Neuronal stem cell (in vitro differentiated cells): Measurements from ENCODE around the gene RASA3.
A peak's percentile ranks its signal among the peaks of the same experiment; 100 is the strongest.

Source experiments
- DNase-seq: peaks from one replicate; pipeline ENCODE4 v3.0.0-alpha.2; 2013; ENCODE audit warnings: low spot score
- H2AFZ ChIP-seq: one replicate; pipeline ENCODE4 v1.6.1; 2013; ENCODE audit warnings: mild to moderate bottlenecking, low read length, inconsistent platforms
- H2AK5ac ChIP-seq: 2 replicates; pipeline ENCODE4 v1.6.1; 2013; ENCODE audit warnings: low read depth, mild to moderate bottlenecking, inconsistent platforms, low read length, moderate library complexity, mixed read lengths
- H2BK120ac ChIP-seq: 2 replicates; pipeline ENCODE4 v1.6.1; 2013; ENCODE audit warnings: low read depth, mild to moderate bottlenecking, inconsistent platforms, low read length, moderate library complexity, mixed read lengths
- H2BK12ac ChIP-seq: one replicate; pipeline ENCODE4 v1.6.1; 2013; ENCODE audit warnings: low read length, inconsistent platforms
- H2BK15ac ChIP-seq: 2 replicates; pipeline ENCODE4 v1.6.1; 2013; ENCODE audit warnings: mild to moderate bottlenecking, low read length, inconsistent platforms, mixed read lengths
- H2BK5ac ChIP-seq: one replicate; pipeline ENCODE4 v1.6.1; 2013; ENCODE audit warnings: inconsistent platforms, mild to moderate bottlenecking, low read length, moderate library complexity
- H3K14ac ChIP-seq: one replicate; pipeline ENCODE4 v1.6.1; 2013; ENCODE audit warnings: low read length, inconsistent platforms
- H3K18ac ChIP-seq: 2 replicates; pipeline ENCODE4 v1.6.1; 2013; ENCODE audit warnings: low read length, inconsistent platforms
- H3K23ac ChIP-seq: 2 replicates; pipeline ENCODE4 v1.6.1; 2013; ENCODE audit warnings: low read depth, mild to moderate bottlenecking, mixed read lengths, low read length, inconsistent platforms; ENCODE audit not compliant: poor library complexity
- H3K27ac ChIP-seq: replicated peaks from 3 replicates; pipeline ENCODE4 v1.5.1; 2013; ENCODE audit warnings: low read length, inconsistent platforms
- H3K27me3 ChIP-seq, 3 experiments: 2 replicates each; pipeline ENCODE4 v1.6.1; 2013; ENCODE audit warnings: low read length in 3 of 3, mild to moderate bottlenecking in 2 of 3, inconsistent platforms in 1 of 3, low read depth in 1 of 3, mixed read lengths in 1 of 3, moderate library complexity in 1 of 3; ENCODE audit not compliant: control insufficient read depth in 3 of 3, insufficient read depth in 3 of 3
- H3K36me3 ChIP-seq, 2 donors: replicated peaks in 1 of 2; 2 replicates each; pipeline ENCODE4 v1.6.1; 2013; ENCODE audit warnings: low read length in 2 of 2; ENCODE audit not compliant: control insufficient read depth in 2 of 2, insufficient read depth in 2 of 2
- H3K4ac ChIP-seq: 2 replicates; pipeline ENCODE4 v1.6.1; 2013; ENCODE audit warnings: inconsistent platforms, mild to moderate bottlenecking, low read length, moderate library complexity
- H3K4me1 ChIP-seq, 2 donors: 1 replicate in 1 of 2; 2 replicates in 1 of 2; pipeline ENCODE4 v1.6.1; 2013; ENCODE audit warnings: low read length in 2 of 2, low read depth in 1 of 2; ENCODE audit not compliant: control insufficient read depth in 2 of 2, insufficient read depth in 1 of 2
- H3K4me2 ChIP-seq: one replicate; pipeline ENCODE4 v1.6.1; 2013; ENCODE audit warnings: mild to moderate bottlenecking, low read length, inconsistent platforms; ENCODE audit not compliant: insufficient read depth, poor library complexity, severe bottlenecking
- H3K4me3 ChIP-seq, 2 donors: 2 replicates each; pipeline ENCODE4 v1.5.1; 2013; ENCODE audit warnings: low read length in 2 of 2, mild to moderate bottlenecking in 2 of 2, inconsistent platforms in 1 of 2, moderate library complexity in 1 of 2
- H3K79me1 ChIP-seq: one replicate; pipeline ENCODE4 v1.6.1; 2013; ENCODE audit warnings: low read depth, mild to moderate bottlenecking, inconsistent platforms, low read length, moderate library complexity
- H3K9ac ChIP-seq: one replicate; pipeline ENCODE4 v1.6.1; 2013; ENCODE audit warnings: mild to moderate bottlenecking, low read depth, low read length, inconsistent platforms; ENCODE audit not compliant: poor library complexity
- H3K9me3 ChIP-seq, 2 donors: replicated peaks in 1 of 2; 2 replicates each; pipeline versions ENCODE3 to v1.6.1; 2013; ENCODE audit warnings: low read length in 2 of 2, mild to moderate bottlenecking in 2 of 2, inconsistent platforms in 1 of 2, low read depth in 1 of 2, mixed read lengths in 1 of 2, moderate library complexity in 1 of 2; ENCODE audit not compliant: control insufficient read depth in 2 of 2, insufficient read depth in 1 of 2
- H4K8ac ChIP-seq: one replicate; pipeline ENCODE4 v1.6.1; 2013; ENCODE audit warnings: low read depth, mild to moderate bottlenecking, inconsistent platforms, low read length, moderate library complexity
- H4K91ac ChIP-seq: one replicate; pipeline ENCODE4 v1.6.1; 2013; ENCODE audit warnings: low read length, low read depth, mild to moderate bottlenecking, inconsistent platforms; ENCODE audit not compliant: poor library complexity
- WGBS, 2 donors: extraction: QIAGEN DNeasy Blood & Tissue Kit; methylation state at CpG; one replicate each; pipeline ENCODE4 v1.1.7; 2013; ENCODE audit warnings: missing lambda C conversion rate in 2 of 2, mixed read lengths in 1 of 2; ENCODE audit not compliant: insufficient read length in 2 of 2, insufficient replicate concordance in 1 of 2; ENCODE audit errors: extremely low coverage in 2 of 2; 5-methylcytosine and 5-hydroxymethylcytosine counted together

RASA3 gene

GRCh38 chr13:114027046-114027715, 105.2 kb downstream of the RASA3 start:
- no peak overlapping the region for H2BK120ac ChIP-seq
- H2AK5ac ChIP-seq, result no peak overlapping the region
- H3K27ac ChIP-seq, result no peak overlapping the region
- H3K4ac ChIP-seq, result no peak overlapping the region
- H3K14ac ChIP-seq, result no peak overlapping the region
- H2AFZ ChIP-seq, result no peak overlapping the region
- H4K8ac ChIP-seq, result no peak overlapping the region
- no peak overlapping the region for H3K4me2 ChIP-seq
- H3K4me1 ChIP-seq, result peaks cover 20 to 29% of the 10 kb centered on the region in 2 donors
- H3K9ac ChIP-seq, result no peak overlapping the region
- H4K91ac ChIP-seq, result no peak overlapping the region
- peaks cover 0 to 9% of the 10 kb centered on the region in 2 donors for H3K9me3 ChIP-seq
- H3K79me1 ChIP-seq, result peaks cover 3% of the 10 kb centered on the region
- no peak overlapping the region for H2BK15ac ChIP-seq
- no peak overlapping the region for H3K23ac ChIP-seq
- H2BK5ac ChIP-seq, result no peak overlapping the region
- no peak overlapping the region for H3K4me3 ChIP-seq
- no peak for DNase-seq
- WGBS, 2 donors, result no CpG with 5 or more reads among the region's 21 CpGs
- H3K36me3 ChIP-seq, result peaks cover 6 to 69% of the 10 kb centered on the region in 2 donors
- no peak overlapping the region for H2BK12ac ChIP-seq
- H3K18ac ChIP-seq, result no peak overlapping the region
- peaks cover 0 to 2% (median 0%) of the 10 kb centered on the region in 3 experiments for H3K27me3 ChIP-seq

- H3K4me2 ChIP-seq, result no peak overlapping the region
- peaks cover 6 to 75% of the 10 kb centered on the region in 2 donors for H3K36me3 ChIP-seq
- no peak overlapping the region for H2AFZ ChIP-seq
- no peak overlapping the region for H3K4me3 ChIP-seq
- peak overlapping the region; percentile 92 for H3K18ac ChIP-seq
- H2BK120ac ChIP-seq, result peak overlapping the region; percentile 88
- no peak overlapping the region for H3K4ac ChIP-seq
- H3K9ac ChIP-seq, result peak overlapping the region; percentile 55
- H3K27me3 ChIP-seq, result peaks cover 0 to 2% (median 0%) of the 10 kb centered on the region in 3 experiments
- no peak overlapping the region for H2BK15ac ChIP-seq
- H4K8ac ChIP-seq, result no peak overlapping the region
- H3K23ac ChIP-seq, result peak overlapping the region; percentile 1
- WGBS, 2 donors, result no CpG with 5 or more reads among the region's 11 CpGs
- no peak for DNase-seq
- peaks cover 6% of the 10 kb centered on the region for H3K79me1 ChIP-seq
- H3K4me1 ChIP-seq, result peaks cover 17 to 24% of the 10 kb centered on the region in 2 donors
- H4K91ac ChIP-seq, result no peak overlapping the region
- peak overlapping the region; percentile 48 for H2AK5ac ChIP-seq
- H2BK5ac ChIP-seq, result no peak overlapping the region
- H3K9me3 ChIP-seq, result peaks cover 0 to 9% of the 10 kb centered on the region in 2 donors
- H3K14ac ChIP-seq, result peak overlapping the region; percentile 11
- no peak overlapping the region for H2BK12ac ChIP-seq
- H3K27ac ChIP-seq, result no peak overlapping the region
Observed at GRCh38 chr13:114026481-114026880, 105.9 kb downstream of the RASA3 start.

GRCh38 chr13:114025714-114026431, 106.5 kb downstream of the RASA3 start:
- Histone ChIP-seq H4K8ac (peak overlapping the region; percentile 95), H2AK5ac (peak overlapping the region; percentile 81), H3K4me2 (peak overlapping the region; percentile 13), H3K36me3 (peaks cover 2 to 75% of the 10 kb centered on the region in 2 donors), H4K91ac (no peak overlapping the region), H2BK12ac (no peak overlapping the region), H3K27me3 (peaks cover 0 to 2% (median 0%) of the 10 kb centered on the region in 3 experiments), H3K14ac (peak overlapping the region; percentile 11), H3K79me1 (peaks cover 6% of the 10 kb centered on the region), H2AFZ (no peak overlapping the region), H2BK15ac (peak overlapping the region; percentile 38), H3K23ac (peak overlapping the region; percentile 1), H3K4ac (no peak overlapping the region), H2BK5ac (no peak overlapping the region), H3K9me3 (peaks cover 0 to 3% of the 10 kb centered on the region in 2 donors), H3K18ac (peak overlapping the region; percentile 92), H3K4me3 (no peak overlapping the region), H3K9ac (peak overlapping the region; percentile 55), H2BK120ac (peak overlapping the region; percentile 88), H3K4me1 (peaks cover 17 to 20% of the 10 kb centered on the region in 2 donors), H3K27ac (peak overlapping the region; percentile 33)
- WGBS, 2 donors, result no CpG with 5 or more reads among the region's 25 CpGs
- DNase-seq, result no peak

GRCh38 chr13:114025405-114025713, 107.1 kb downstream of the RASA3 start:
- Histone ChIP-seq H3K79me1 (peaks cover 3% of the 10 kb centered on the region), H2AFZ (no peak overlapping the region), H3K18ac (peak overlapping the region; percentile 81), H4K91ac (no peak overlapping the region), H3K14ac (no peak overlapping the region), H3K4me3 (no peak overlapping the region), H2BK15ac (peak overlapping the region; percentile 86), H2BK120ac (no peak overlapping the region), H4K8ac (no peak overlapping the region), H2BK12ac (no peak overlapping the region), H3K4me2 (no peak overlapping the region), H3K27me3 (peaks cover 0 to 2% (median 0%) of the 10 kb centered on the region in 3 experiments), H2AK5ac (peak overlapping the region; percentile 81), H3K9me3 (no peaks in the 10 kb centered on the region), H2BK5ac (no peak overlapping the region), H3K4me1 (peaks cover 17 to 20% of the 10 kb centered on the region in 2 donors), H3K36me3 (peaks cover 0 to 75% of the 10 kb centered on the region in 2 donors), H3K9ac (no peak overlapping the region), H3K27ac (no peak overlapping the region), H3K4ac (no peak overlapping the region), H3K23ac (no peak overlapping the region)
- WGBS, 2 donors, result no CpG with 5 or more reads among the region's 4 CpGs
- DNase-seq, result no peak
